CMK (cell line): Measurements from ENCODE around the gene SEC23A.
"Not testable (repeated sequence)": the region's sequence is repeated elsewhere in the genome, so short reads cannot be mapped to it uniquely, and the experiment has no call there.

Source experiments
- DNase-seq: peaks from one replicate; pipeline ENCODE4 v3.0.0-alpha.2; 2010; ENCODE audit warnings: low read depth

SEC23A gene

GRCh38 chr14:39091716-39092115 lies 11.3 kb downstream of the SEC23A start:
- DNase-seq = no peak

- DNase-seq = no peak
Observed at GRCh38 chr14:39090548-39091111, 12.4 kb downstream of the SEC23A start.

- DNase-seq = no peak
Observed at GRCh38 chr14:39087493-39087892, 15.5 kb downstream of the SEC23A start.

DNA sequence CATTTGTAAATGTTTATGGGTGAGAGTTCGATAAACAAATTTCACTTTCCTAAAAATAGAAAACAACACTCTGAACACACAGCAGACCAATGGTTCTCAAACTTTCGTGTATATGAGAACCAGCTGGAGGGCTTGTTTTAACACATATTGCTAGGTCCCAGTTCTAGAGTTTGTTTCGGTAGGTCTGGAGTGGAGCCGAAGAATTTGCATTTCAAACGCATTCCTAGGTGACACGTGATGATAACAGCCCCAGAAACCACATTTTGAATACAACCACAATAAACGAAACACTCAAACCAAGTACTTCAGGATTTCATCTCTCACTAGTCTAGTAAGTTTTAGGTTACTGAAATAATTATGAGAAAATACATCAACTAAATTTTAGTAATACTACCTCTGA lies 17.1 kb downstream of the SEC23A start:
- no peak for DNase-seq

- no peak for DNase-seq
Observed at GRCh38 chr14:39083127-39083526, 19.9 kb downstream of the SEC23A start.

DNA sequence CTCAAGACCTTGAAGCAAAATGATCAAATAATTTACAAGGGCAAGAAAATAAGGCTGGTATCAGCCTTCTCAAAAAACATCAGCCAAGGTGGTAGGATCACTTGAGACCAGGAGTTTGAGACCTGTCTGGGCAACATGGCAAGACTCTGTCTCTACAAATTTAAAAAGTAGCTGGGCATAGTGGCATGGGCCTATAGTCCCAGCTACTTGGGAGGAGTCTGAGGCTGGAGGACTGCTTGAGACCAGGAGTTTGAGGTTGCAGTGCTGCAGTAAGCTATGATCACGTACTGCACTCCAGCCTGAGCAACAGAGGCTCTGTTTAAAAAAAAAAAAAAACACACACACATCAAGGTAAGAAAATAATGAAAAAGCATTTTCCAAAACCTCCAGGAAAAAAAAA lies 22.1 kb downstream of the SEC23A start:
- no peak for DNase-seq

DNA sequence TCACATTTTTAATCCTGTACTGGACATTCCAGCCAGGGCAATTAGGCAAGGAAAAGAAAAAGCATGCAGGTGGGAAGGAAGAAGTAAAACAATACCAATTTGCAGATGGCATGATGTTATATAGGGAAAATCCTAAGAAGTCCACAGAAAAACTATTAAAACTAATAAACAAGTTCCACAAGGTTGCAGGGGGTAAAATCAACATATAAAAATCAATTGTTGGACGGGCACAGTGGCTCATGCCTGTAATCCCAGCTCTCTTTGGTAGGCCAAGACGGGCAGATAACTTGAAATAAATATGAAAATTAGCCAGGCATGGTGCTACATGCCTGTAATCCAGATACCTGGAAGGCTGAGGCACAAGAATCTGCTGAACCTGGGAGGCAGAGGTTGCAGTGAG lies 31.9 kb downstream of the SEC23A start:
- DNase-seq = no peak

DNA sequence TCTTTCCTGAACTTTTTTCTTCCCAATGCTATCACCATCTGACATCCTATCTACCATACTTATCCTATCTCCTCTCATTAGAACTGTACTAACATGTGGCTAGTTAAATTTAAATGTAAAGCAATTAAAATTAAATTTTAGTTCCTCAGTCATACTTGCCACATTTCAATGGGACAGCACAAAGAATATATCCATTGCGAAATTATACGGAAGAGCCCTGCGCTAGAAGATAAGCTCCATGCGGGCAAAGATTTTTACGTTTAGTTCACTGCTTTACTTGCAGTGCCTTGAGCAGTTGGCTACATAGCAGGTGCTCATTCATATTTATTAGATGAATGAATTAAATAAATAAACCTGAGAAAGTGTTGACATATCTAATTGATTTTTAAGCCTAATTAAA lies 33.1 kb downstream of the SEC23A start:
- no peak for DNase-seq

DNA sequence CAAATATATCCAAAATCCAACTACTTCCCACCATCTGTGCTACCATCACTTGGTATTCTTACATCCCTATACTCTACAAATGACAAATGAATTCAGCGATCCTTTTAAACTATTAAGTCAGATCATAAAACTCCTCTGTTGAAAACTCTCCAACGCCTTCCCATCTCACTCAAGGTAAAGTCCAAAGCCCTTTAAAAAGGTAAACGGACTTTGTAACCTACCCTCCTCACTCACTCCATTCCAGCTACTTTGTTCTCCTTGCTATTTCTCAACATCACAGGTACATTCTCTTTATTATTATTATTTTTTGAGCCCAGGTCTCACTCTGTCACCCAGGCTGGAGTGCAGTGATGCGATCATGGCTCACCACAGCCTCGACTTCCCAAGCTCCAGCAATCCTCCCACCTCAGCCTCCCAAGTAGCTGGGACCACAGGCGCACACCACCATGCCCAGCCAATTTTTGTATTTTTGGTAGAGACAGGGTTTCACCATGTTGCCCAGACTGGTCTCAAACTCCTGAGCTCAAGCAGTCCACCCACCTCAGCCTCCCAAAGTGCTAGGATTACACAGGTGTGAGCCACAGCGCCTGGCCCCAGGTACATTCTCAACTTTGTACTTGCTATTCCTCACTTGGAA lies 33.7 kb downstream of the SEC23A start:
- DNase-seq = not testable (repeated sequence)

DNA sequence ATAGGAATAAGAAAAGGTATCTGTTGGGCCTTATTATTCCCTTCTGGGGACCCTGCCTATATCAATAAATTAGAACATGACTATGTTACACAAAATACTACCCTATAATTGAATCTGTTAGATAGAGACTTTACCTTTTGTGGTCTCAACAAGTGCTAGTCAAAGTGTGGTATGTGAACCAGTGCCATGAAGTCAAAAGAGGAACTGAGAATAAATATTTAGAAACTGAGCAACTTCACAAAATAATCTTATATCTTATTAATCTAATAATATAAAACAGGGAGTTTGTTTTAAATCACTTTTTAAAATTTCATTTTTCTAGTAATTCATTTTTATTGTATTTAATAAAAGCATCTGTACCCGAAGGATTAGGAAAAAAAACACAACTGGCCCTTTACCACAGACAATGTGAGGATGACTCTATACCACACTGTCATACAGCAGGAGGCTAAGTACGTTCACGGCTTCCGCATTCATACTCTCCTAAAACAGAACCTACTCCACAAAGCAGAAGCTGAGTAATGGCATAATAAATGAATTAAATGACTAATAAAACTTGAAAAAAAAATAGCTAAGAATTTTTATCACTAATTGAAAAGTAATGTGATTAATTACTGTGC lies 42.1 kb downstream of the SEC23A start:
- no peak for DNase-seq

DNA sequence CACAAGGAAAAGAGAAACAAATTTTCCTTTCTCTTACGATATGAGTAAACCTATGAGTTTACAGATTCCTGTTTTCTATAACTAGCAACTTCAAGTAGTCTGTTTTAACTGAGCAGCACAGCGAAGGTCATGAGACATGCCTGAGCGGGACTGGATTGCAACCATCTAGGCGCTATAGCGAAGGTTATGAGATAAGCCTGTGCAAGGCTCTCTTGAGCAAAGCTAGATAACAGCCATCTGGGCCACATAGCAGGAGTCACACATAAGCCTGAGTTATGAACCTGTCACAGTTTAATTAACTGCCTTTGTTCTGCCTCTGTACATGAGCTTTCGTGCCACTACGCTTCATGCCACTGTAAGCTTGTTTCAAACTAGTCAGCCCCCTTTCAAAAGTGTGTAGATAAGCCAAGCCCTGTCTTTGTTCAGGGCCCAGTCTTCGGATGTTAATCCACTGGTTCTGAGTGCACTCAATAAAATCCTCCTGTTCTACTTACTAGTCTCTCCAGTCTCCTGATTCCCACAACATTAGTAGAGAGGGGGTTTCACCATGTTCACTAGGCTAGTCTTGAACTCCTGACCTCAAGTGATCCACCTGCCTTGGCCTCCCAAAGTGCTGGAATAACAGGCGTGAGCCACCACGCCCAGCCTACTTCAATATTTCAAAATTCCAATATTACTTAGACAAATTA lies 47.1 kb downstream of the SEC23A start:
- no peak for DNase-seq

- DNase-seq = not testable (repeated sequence)
Observed at GRCh38 chr14:39052869-39053454, 50.1 kb downstream of the SEC23A start.

- DNase-seq = no peak
Observed at GRCh38 chr14:39050389-39050788, 52.6 kb downstream of the SEC23A start.

- DNase-seq = not testable (repeated sequence)
Observed at GRCh38 chr14:39045889-39046288, 57.1 kb downstream of the SEC23A start.

- DNase-seq = no peak
Observed at GRCh38 chr14:39043352-39043943, 59.6 kb downstream of the SEC23A start.

- no peak for DNase-seq
Observed at GRCh38 chr14:39040529-39040928, 62.5 kb downstream of the SEC23A start.

GRCh38 chr14:39038542-39038941 lies 64.5 kb downstream of the SEC23A start:
- no peak for DNase-seq

- DNase-seq = no peak
Observed at GRCh38 chr14:39036760-39037159, 66.3 kb downstream of the SEC23A start.

DNA sequence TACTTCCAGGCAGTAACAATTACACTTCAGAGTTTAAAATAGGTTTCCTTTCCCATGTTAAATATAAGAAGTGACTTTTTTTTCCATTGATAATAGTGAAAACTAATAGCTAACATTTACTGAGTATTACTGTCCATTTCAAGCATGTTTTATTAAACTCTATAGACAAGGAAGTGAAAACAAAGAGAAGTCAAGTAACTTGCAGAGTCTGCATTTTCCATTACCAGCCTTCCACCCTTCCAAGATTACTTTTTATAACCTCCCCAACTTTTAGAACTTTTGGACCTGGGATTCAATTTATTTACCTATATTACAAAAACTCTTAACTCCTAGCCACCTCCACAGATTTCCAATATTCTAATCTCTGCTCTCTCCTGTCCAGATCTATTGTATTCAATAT lies 67.7 kb downstream of the SEC23A start:
- no peak for DNase-seq

DNA sequence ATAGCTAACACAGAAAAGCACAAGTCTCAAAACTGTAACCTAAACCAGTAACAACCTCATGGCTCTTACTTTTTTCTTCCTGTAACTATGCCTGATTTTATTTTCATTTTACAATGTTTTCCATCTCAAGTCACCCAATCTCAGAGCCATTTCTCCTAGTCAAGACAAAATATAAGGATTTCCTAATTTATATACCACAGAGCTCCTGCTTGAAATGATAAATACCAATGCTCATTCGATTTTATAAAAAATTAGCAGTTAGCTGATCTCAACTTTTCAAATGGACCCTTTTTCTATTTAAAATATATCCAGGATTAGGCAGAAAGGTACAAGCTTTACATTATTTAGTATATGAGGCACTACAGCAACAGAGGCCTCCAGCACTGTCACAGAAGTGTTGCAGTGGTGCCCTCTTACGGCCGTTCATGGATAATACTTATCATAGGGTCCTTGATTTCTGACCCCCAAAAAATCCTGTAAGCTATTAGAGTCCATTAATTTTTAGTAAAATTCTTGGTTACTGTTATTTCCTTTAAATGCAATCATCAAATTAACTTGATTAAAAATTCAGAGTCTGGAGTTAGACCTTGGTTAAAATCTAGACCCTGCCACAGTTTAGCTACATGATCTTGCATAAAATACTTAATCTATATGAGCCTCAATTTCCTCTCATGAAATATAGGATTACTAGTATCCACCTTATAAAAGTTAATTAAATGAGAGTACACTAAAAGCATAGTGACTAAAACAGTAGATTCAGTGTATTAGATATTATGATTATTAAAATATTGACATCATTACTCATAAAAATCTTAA lies 68.3 kb downstream of the SEC23A start:
- DNase-seq = no peak

- DNase-seq = no peak
Observed at GRCh38 chr14:39033371-39033770, 69.7 kb downstream of the SEC23A start.

DNA sequence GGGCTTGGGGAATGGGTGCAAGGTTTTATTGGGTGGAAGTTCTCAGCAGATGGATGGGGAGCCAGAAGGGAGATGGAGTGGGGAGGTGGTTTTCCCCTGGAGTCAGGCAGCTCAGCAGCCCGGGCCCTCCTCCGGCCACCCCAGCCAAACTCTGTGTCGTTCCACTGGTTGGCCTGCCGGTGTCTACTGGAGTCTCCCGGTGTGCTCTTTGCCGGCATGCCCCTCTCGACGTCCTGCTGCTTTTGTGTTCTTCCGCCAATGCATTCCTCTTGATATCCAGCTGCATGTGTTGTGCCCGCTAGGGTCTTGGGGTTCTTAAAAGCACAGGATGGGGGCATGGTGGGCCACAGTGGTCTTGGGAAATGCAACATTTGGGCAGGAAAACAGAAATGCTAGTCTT lies 72.8 kb downstream of the SEC23A start:
- no peak for DNase-seq
